Colonic mucosa (tissue), 4 donors: ENCODE data around the gene ZBTB21. TPM values are rescaled to one million over a fixed set of nuclear protein-coding genes. Genes with fewer than 3 reads are reported as not detected.

Experiments used
- DNase-seq: peaks from one replicate; pipeline ENCODE4 v3.0.0-alpha.2; 2020
- H3K27ac ChIP-seq: fragments of 200-600 bp; one replicate; pipeline ENCODE4 v1.8.0; 2021
- H3K27me3 ChIP-seq: fragments of 200-600 bp; one replicate; pipeline ENCODE4 v1.8.0; 2021
- H3K36me3 ChIP-seq: fragments of 200-600 bp; one replicate; pipeline ENCODE4 v1.8.0; 2021
- H3K4me1 ChIP-seq: fragments of 200-600 bp; one replicate; pipeline ENCODE4 v1.8.0; 2021; ENCODE audit warnings: mild to moderate bottlenecking
- H3K4me3 ChIP-seq: fragments of 200-600 bp; one replicate; pipeline ENCODE4 v1.8.0; 2021
- H3K9ac ChIP-seq, 2 donors: one replicate each; pipeline ENCODE4 v1.7.0; 2013; ENCODE audit warnings: control low read depth in 2 of 2, low read depth in 2 of 2, low read length in 2 of 2
- H3K9me3 ChIP-seq: fragments of 200-600 bp; one replicate; pipeline ENCODE4 v1.8.0; 2021
- CTCF ChIP-seq: fragments of 200-600 bp; IDR thresholded peaks from one replicate; pipeline ENCODE4 v1.8.0; 2022; ENCODE audit warnings: antibody characterized with exemption, mild to moderate bottlenecking
- intact Hi-C: fragments of 100-400 bp; cut with DNase I; formaldehyde crosslinking; loops from one replicate; pipeline ENCODE4 v1.14.1; 2022
- total RNA-seq, 2 donors: library from RNA; stranded (reverse); fragmentation: NEBNext Ultra II Directional in 1 of 2; extraction: Animal tissue kit (Norgen Biotek cat#: 25700) in 1 of 2; gene quantifications; one replicate each; pipeline ENCODE4 v1.2.1, GENCODE V29; 2021
- donor health status: healthy.
- donor health status: DM: no; HTN: no; CAD: no.
- donor health status: DM: no; HTN: no; CAD: no.

Gene ZBTB21
- total RNA-seq, 2 donors from 2014 or later: 10.2 to 15.1 TPM

- intact Hi-C loops: no loop called here
- no peak overlapping the region for H3K4me3 ChIP-seq
- H3K9me3 ChIP-seq: no peaks in the 10 kb centered on the region
- TF ChIP-seq CTCF: no peak
- H3K27ac ChIP-seq: no peak overlapping the region
- H3K36me3 ChIP-seq: no peaks in the 10 kb centered on the region
- no peaks in the 10 kb centered on the region for H3K27me3 ChIP-seq
- no peaks in the 10 kb centered on the region for H3K4me1 ChIP-seq
- H3K9ac ChIP-seq: no peak overlapping the region
- DNase-seq: peak; percentile 10
Observed at GRCh38 chr21:41979751-41980369, 30.3 kb downstream of the ZBTB21 start.

- Histone ChIP-seq H3K27ac (no peak overlapping the region), H3K27me3 (no peaks in the 10 kb centered on the region), H3K4me1 (no peaks in the 10 kb centered on the region), H3K9ac (no peak overlapping the region), H3K36me3 (no peaks in the 10 kb centered on the region), H3K4me3 (no peak overlapping the region), H3K9me3 (no peaks in the 10 kb centered on the region)
- intact Hi-C loops: no loop called here
- no peak for TF ChIP-seq CTCF
- DNase-seq: no peak
Observed at GRCh38 chr21:41979335-41979734, 30.8 kb downstream of the ZBTB21 start.

GRCh38 chr21:41977034-41977950, 32.9 kb downstream of the ZBTB21 start:
- no peak overlapping the region for H3K4me3 ChIP-seq
- DNase-seq: peak; percentile 15

GRCh38 chr21:41976611-41977010, 33.5 kb downstream of the ZBTB21 start:
- peak; percentile 6 for DNase-seq
- no peak overlapping the region for H3K27ac ChIP-seq
- H3K4me3 ChIP-seq: no peak overlapping the region
- H3K9me3 ChIP-seq: no peaks in the 10 kb centered on the region
- no peak for TF ChIP-seq CTCF
- no peaks in the 10 kb centered on the region for H3K36me3 ChIP-seq
- no peaks in the 10 kb centered on the region for H3K27me3 ChIP-seq
- intact Hi-C loops: no loop called here
- H3K9ac ChIP-seq: no peak overlapping the region
- peaks cover 7% of the 10 kb centered on the region for H3K4me1 ChIP-seq

More at GRCh38 chr21:41977034-41977950, 32.9 kb downstream of the ZBTB21 start:
- H3K27me3 ChIP-seq: no peaks in the 10 kb centered on the region
- intact Hi-C loops: no loop called here
- H3K4me1 ChIP-seq: peaks cover 7% of the 10 kb centered on the region
- no peak for TF ChIP-seq CTCF
- H3K27ac ChIP-seq: no peak overlapping the region
- H3K36me3 ChIP-seq: no peaks in the 10 kb centered on the region
- H3K9ac ChIP-seq: no peak overlapping the region
- no peaks in the 10 kb centered on the region for H3K9me3 ChIP-seq

- peaks cover 7% of the 10 kb centered on the region for H3K4me1 ChIP-seq
- H3K27ac ChIP-seq: no peak overlapping the region
- H3K27me3 ChIP-seq: no peaks in the 10 kb centered on the region
- intact Hi-C loops: no loop called here
- H3K9me3 ChIP-seq: no peaks in the 10 kb centered on the region
- no peaks in the 10 kb centered on the region for H3K36me3 ChIP-seq
- H3K4me3 ChIP-seq: no peak overlapping the region
- DNase-seq: peak; percentile 13
- no peak overlapping the region for H3K9ac ChIP-seq
- no peak for TF ChIP-seq CTCF
Observed at GRCh38 chr21:41975391-41976272, 34.5 kb downstream of the ZBTB21 start.
